Thoracic aorta (tissue), 2 donors: ENCODE results near the gene BTBD2. TPM values are rescaled to one million over a fixed set of nuclear protein-coding genes. Genes with fewer than 3 reads are reported as not detected.

ENCODE experiments used
- ATAC-seq: fragments of 150-250 bp; one replicate; pipeline ENCODE4 v1.8.0; 2017; ENCODE audit warnings: low read depth; ENCODE audit not compliant: insufficient number of reproducible peaks, low FRiP score
- DNase-seq: peaks from one replicate; pipeline ENCODE4 v3.0.0-alpha.2; 2020; ENCODE audit warnings: low spot score
- H3K27ac ChIP-seq, 2 donors: fragments of 200-600 bp; sonication (generic); 1 replicate in 1 of 2; 2 replicates in 1 of 2; pipeline ENCODE4 v1.5.1; 2016; ENCODE audit warnings: mild to moderate bottlenecking in 2 of 2, moderate library complexity in 2 of 2
- H3K27me3 ChIP-seq: fragments of 200-600 bp; sonication (generic); replicated peaks from 2 replicates; pipeline ENCODE4 v1.6.0; 2016; ENCODE audit warnings: mild to moderate bottlenecking; ENCODE audit not compliant: insufficient read depth
- H3K36me3 ChIP-seq: fragments of 200-600 bp; sonication (generic); one replicate; pipeline ENCODE4 v1.5.1; 2016
- H3K4me1 ChIP-seq, 2 donors: fragments of 200-600 bp; sonication (generic); 1 replicate in 1 of 2; 2 replicates in 1 of 2; pipeline versions ENCODE4 v1.5.1 to v1.6.0; 2016; ENCODE audit warnings: low read depth in 2 of 2, mild to moderate bottlenecking in 1 of 2; ENCODE audit not compliant: control insufficient read depth in 1 of 2
- H3K4me3 ChIP-seq: fragments of 200-600 bp; sonication (generic); 2 replicates; pipeline ENCODE4 v1.5.1; 2016; ENCODE audit warnings: mild to moderate bottlenecking
- H3K9me3 ChIP-seq: fragments of 200-600 bp; sonication (generic); 2 replicates; pipeline ENCODE4 v1.5.1; 2016
- total RNA-seq, 2 donors: library from RNA; depleted of rRNA; stranded (reverse); fragments of >200 nt; gene quantifications; one replicate each; pipeline versions ENCODE4 v1.1.0 to v1.2.3, GENCODE V29; 2016
- TF ChIP-seq, protein P1 (sequence below): fragments of 200-600 bp; sonication (generic); IDR thresholded peaks from one replicate; pipeline ENCODE4 v1.5.1; 2019; ENCODE audit warnings: antibody characterized with exemption

Gene BTBD2
- total RNA-seq, 2 donors from 2014 or later = 43.2 to 107 TPM

DNA sequence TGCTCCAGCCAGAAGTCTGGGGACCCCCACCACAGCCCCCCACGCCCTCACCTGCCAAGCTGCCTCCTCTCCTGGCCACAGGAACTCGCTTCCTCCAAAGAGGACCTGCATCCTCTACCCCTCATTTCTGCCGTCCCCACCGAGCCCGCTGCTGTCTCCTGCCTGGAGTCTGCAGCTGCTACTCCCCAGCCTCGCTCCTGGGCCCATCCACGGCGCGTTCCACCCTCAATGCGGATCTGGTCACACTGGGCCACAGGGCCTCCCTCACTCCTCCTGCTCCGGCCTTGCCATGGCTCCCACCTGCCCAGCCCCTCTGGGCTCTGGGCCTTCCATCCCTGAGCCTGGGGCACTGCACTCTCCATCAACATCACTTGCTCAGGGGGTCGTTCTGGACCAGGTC, 4.3 kb downstream of the BTBD2 start:
- Histone ChIP-seq H3K9me3 (no peaks in the 10 kb centered on the region), H3K27me3 (no peaks in the 10 kb centered on the region), H3K27ac (no peak overlapping the region), H3K4me1 (peaks cover 10 to 14% of the 10 kb centered on the region in 2 donors), H3K36me3 (no peaks in the 10 kb centered on the region), H3K4me3 (no peak overlapping the region)
- ATAC-seq = no peak
- TF ChIP-seq, protein P1, sequence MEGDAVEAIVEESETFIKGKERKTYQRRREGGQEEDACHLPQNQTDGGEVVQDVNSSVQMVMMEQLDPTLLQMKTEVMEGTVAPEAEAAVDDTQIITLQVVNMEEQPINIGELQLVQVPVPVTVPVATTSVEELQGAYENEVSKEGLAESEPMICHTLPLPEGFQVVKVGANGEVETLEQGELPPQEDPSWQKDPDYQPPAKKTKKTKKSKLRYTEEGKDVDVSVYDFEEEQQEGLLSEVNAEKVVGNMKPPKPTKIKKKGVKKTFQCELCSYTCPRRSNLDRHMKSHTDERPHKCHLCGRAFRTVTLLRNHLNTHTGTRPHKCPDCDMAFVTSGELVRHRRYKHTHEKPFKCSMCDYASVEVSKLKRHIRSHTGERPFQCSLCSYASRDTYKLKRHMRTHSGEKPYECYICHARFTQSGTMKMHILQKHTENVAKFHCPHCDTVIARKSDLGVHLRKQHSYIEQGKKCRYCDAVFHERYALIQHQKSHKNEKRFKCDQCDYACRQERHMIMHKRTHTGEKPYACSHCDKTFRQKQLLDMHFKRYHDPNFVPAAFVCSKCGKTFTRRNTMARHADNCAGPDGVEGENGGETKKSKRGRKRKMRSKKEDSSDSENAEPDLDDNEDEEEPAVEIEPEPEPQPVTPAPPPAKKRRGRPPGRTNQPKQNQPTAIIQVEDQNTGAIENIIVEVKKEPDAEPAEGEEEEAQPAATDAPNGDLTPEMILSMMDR = no peak
- DNase-seq = no peak

DNA sequence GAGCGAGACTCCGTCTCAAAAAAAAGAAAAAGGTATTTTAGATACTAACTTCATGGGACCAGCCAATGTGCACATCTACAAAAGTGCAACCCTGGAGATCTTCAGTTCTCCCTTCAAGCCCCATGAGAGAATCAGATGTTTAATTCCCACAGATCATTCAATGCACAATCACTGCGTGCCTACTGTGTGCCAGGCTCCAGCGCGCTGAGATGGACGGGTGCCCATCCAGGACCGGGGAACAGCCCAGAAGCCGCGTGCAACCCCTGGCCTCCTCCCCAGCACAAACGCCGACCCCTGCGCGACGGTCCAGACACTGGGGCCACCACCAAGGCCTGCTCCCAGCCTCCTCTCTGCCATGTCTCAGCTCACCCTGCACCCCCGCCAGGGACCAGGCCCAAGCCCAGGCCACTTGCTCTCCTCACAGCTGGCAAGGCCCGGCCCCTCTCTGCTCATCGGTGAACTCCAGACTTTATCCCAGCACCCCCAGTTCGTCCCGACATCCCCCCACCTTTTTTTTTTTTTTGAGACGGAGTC, 5.3 kb downstream of the BTBD2 start:
- H3K4me1 ChIP-seq = peaks cover 9 to 12% of the 10 kb centered on the region in 2 donors
- TF ChIP-seq, protein P1 = no peak
- no peaks in the 10 kb centered on the region for H3K36me3 ChIP-seq
- ATAC-seq = no peak
- H3K9me3 ChIP-seq = no peaks in the 10 kb centered on the region
- H3K27ac ChIP-seq = no peak overlapping the region
- H3K27me3 ChIP-seq = no peaks in the 10 kb centered on the region
- H3K4me3 ChIP-seq = no peak overlapping the region
- no peak for DNase-seq

DNA sequence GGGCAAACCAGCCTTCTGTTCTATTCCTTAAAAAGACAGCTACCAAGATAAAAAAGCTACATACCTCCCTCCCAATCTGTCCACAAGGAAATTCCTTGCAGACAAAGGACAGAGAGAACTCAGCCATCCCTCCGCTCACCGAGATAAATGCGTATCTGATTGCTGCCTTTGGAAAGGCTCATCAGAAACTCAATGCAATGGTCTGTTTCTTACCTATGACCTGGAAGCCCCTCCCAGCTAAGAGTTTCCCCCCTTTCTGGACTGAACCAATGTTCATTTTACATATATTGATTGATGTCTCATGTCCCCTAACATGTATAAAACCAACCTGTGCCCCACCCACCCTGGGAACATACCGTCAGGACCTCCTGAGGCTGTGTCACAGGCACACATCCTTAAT, 11.6 kb downstream of the BTBD2 start:
- Histone ChIP-seq H3K27ac (no peak overlapping the region), H3K36me3 (peaks cover 16% of the 10 kb centered on the region), H3K4me1 (no peaks in the 10 kb centered on the region), H3K27me3 (no peaks in the 10 kb centered on the region), H3K4me3 (no peak overlapping the region), H3K9me3 (no peaks in the 10 kb centered on the region)
- ATAC-seq = no peak
- no peak for DNase-seq
- TF ChIP-seq, protein P1 = no peak

DNA sequence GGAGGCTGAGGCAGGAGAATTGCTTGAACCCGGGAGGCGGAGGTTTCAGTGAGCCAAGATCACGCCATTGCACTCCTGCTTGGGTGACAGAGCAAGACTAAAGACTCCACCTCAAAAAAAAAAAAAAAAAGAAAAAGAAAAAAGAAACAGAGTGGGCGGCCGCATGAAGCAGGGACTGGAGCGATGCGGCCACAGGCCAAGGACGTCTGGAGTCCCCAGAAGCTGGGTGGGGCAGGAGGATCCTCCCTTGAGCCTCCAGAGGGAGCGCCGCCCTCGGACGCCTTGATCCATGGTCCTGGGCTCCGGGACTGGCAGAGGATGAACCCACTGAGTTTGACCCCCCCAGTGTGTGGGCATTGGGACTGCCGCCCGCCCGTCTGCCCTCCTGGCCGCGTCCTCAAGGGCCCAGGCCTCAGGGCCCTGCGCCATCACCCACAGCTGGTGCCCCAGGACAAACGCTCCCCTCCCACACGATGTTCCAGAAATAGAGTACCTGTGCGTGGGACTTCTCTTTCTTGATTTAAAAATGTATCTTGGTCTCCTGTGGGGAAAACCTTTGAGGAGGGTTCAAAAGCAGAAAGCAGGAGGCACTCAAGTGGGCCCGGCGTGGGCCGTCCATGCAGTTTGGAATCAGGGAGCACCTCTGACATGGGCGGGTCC, 15.5 kb downstream of the BTBD2 start:
- H3K4me1 ChIP-seq = no peaks in the 10 kb centered on the region
- ATAC-seq (no peak), DNase-seq (no peak)
- TF ChIP-seq, protein P1 = no peak
- no peaks in the 10 kb centered on the region for H3K27me3 ChIP-seq
- H3K36me3 ChIP-seq = peaks cover 32% of the 10 kb centered on the region
- H3K4me3 ChIP-seq = no peak overlapping the region
- H3K9me3 ChIP-seq = no peaks in the 10 kb centered on the region
- no peak overlapping the region for H3K27ac ChIP-seq

DNA sequence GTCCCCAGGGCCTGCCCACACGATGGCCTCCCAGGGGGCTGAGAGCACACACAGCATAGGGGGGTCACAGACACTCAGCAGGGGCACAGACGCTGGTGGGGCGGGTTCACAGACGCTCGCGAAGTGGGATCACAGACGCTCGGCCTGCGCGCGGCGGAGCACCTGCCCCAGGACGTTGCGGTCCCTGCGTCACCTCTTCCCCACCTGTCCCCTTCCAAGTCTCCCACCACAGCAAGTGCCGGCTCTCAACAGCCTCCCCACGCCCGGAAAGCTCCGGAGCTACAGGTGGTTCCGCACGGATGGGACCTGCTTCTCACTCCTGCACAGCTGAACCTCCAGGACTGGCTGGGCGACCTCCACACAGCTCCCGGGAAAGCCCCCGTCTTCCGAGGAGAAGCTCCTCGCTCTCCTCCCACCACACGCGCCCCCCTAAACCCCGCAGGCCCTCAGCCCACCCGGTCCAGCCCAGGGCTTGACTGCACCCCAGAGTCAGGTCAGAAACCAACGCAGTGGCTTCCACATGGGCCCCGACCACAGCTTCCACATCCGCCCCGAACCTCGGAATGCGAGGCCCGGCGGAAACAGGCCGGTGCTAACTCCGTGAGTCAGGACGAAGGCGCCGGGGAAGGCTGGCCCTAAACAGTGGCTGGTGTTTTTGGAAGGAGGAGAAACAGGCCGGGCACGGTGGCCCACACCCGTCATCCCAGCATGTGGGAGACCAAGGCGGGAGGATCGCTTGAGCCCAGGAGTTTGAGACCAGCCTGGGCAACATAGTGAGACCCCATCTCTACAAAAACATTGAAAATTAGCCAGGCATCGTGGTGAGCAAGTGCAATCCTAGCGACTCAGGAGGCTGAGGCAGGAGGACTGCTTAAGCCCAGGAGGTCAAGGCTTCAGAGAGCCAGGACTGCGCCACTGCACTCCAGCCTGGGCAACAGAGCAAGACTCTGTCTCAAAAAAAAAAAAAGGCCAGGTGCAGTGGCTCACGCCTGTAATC, 16.5 kb downstream of the BTBD2 start:
- no peaks in the 10 kb centered on the region for H3K4me1 ChIP-seq

More for the DNA sequence above, 16.5 kb downstream of the BTBD2 start:
- H3K27ac ChIP-seq = no peak overlapping the region
- DNase-seq (no peak), ATAC-seq (no peak)
- H3K27me3 ChIP-seq = no peaks in the 10 kb centered on the region
- H3K4me3 ChIP-seq = no peak overlapping the region
- H3K9me3 ChIP-seq = no peaks in the 10 kb centered on the region
- TF ChIP-seq, protein P1 = no peak
- peaks cover 32% of the 10 kb centered on the region for H3K36me3 ChIP-seq
